HG03558 (cell line): ENCODE data around the gene TMSB4X.
"Not testable (repeated sequence)": the region's sequence is repeated elsewhere in the genome, so short reads cannot be mapped to it uniquely, and the experiment has no call there.

Experiments used
- ATAC-seq: cut with Tn5 transposase; IDR thresholded peaks from one replicate; pipeline ENCODE4 v1.9.1; 2021; ENCODE audit warnings: moderate number of reproducible peaks; ENCODE audit not compliant: unreplicated experiment; ENCODE audit errors: extremely low read depth

The TMSB4X gene

DNA sequence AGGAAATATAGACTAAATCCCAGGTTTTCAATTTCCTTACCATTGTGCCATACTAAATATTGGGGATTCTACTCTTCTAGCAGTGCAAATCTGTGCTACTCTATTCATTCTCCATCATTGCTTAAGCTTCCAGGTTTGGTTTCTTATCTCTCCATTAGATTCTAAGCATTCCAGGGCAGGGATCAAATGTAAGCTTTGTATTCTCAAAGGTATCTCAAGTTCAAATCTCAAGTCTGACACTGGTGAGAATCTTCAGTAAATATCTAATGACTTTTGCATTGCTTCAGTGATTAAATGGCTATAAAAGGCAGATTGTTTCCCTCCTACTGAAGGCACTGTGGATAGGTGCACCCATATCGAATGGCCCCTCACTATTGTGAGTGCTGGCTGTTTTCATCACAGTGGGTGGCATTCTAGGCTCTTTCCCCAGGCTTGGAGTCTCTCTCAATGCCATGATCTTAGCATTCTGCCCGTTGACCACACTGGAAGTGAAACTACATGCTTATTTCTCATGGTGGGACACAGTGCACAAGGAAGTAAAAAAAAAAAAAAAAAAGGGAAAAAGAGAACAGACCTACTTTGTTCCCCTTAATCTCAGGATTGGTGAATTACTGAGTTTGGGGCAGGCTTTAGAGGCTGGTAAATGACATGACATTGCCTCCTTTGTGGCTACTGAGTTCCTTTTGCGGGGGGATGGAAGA is 40.8 kb downstream of the TMSB4X start:
- no peak for ATAC-seq

DNA sequence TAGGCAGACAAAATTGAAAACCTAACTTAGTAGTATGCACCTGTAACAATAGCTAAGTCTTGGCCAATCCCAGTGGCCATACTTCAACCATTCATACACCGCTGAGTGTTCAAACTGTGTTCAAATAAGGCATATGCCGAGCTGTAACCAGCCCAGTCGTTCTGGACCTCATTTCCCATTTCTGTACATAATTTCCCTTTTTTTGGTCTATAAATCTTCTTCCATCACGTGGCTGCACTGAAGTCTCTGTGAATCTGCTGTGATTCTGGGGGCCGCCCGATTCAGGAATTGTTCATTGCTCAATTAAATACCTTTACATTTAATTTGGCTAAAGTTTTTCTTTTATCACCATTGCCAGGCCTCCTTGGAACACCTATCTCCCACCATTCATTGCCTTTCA is 41.8 kb downstream of the TMSB4X start:
- ATAC-seq: not testable (repeated sequence)

DNA sequence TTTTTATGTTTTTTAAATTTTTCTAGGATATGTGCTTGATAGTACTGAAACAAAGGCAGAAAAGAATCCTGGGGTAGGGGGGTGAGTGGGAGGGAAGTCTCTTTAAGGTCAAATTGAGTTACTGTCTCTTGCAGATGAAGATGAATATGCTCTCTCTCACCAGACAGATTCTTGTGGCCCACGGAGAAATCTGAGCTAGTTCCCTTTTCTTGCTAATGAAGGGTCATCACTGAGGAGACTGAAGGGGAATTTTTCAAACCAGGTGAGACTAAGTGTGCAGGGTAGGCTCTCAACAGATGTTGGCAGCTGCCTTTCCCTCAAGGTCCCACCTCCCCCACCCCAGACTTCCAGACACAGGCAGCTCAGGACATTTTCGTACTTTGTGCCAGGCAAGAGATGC is 48.0 kb downstream of the TMSB4X start:
- ATAC-seq: peak; percentile 78

DNA sequence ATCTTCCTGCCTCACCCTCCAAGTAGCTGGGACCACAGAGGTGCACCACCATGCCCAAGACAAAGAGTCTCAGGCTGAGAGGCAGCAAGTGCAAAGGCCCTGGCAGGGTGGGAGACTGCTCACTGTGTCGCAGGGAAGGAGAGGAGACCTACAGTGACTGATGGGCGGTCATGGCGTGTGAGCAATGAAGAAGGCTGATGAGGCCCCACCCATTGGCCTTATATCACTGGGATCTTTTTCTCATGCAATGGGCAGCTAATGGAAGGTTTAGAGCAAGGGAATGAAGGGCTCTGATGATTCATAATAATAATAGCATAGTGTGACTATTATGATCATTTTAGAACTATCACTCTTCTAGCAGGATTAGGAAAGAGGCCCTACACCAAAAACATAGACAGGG is 48.7 kb downstream of the TMSB4X start:
- ATAC-seq: no peak

DNA sequence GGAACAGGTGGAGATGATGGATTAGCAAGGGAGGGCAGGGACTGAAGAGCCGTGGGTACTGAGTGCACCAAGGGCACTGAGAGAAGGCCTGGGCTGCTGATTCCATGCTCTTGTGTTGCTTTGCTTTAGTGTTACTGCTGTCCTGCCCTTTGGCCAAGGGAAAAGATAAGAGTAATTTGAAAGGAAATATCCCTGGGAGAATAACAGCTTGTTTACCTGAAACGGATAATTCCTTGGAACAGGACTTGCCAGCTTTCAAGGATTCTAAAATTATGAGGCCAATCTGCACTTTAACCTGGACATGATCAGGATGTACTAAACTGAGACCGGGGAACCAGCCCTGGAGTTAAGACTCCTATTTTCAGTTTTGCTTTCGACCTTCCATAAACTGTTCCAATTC is 49.1 kb downstream of the TMSB4X start:
- no peak for ATAC-seq

DNA sequence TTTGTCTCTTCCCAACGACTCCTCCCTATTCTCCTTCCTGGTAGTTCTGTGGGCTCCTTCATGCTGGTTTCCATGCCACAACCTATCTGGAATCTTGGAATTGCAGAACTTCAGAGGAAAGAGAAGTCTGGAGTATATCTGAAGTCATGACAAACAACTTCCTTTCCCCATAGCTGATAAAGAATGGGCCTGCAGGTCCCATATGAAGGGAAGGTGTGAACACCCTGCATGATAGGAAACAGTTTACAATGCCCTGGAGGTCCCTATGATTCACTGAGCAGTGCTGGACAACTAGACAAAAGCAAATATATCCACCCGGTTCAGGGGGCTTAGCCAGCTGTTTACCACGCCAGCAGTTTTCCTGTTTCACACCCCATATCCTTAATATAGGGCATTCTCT is 50.1 kb downstream of the TMSB4X start:
- ATAC-seq: no peak
